Mucosa of descending colon (tissue), 3 donors: ENCODE data around the gene CYP21A2. TPM values are rescaled to one million over a fixed set of nuclear protein-coding genes. Genes with fewer than 3 reads are reported as not detected.
"Not testable (repeated sequence)": the region's sequence is repeated elsewhere in the genome, so short reads cannot be mapped to it uniquely, and the experiment has no call there.

Experiments
- ATAC-seq: fragments of 200-7000 bp; cut with Tn5 transposase; one replicate; pipeline ENCODE4 v1.9.1; 2020; ENCODE audit warnings: mild to moderate bottlenecking, moderate library complexity
- DNase-seq, 3 donors: peaks; one replicate each; pipeline ENCODE4 v3.0.0-alpha.2; 2020
- H3K36me3 ChIP-seq: fragments of 200-600 bp; one replicate; pipeline ENCODE4 v1.8.0; 2021; ENCODE audit warnings: low read depth, mild to moderate bottlenecking
- H3K4me1 ChIP-seq: fragments of 200-600 bp; one replicate; pipeline ENCODE4 v1.8.0; 2021; ENCODE audit warnings: low read depth, mild to moderate bottlenecking
- H3K4me3 ChIP-seq: fragments of 200-600 bp; one replicate; pipeline ENCODE4 v1.8.0; 2021; ENCODE audit warnings: mild to moderate bottlenecking
- H3K9me3 ChIP-seq: fragments of 200-600 bp; one replicate; pipeline ENCODE4 v1.8.0; 2021; ENCODE audit warnings: mild to moderate bottlenecking
- intact Hi-C, 2 donors: fragments of 100-400 bp; cut with DNase I in 1 of 2; cut with micrococcal nuclease in 1 of 2; formaldehyde crosslinking; loops; one replicate each; pipeline versions ENCODE4 v1.11.0 to v1.11.1; 2022; cut with DNase I, micrococcal nuclease
- total RNA-seq, 3 donors: library from RNA; stranded (reverse); fragmentation: NEBNext Ultra II Directional in 2 of 3; extraction: Animal tissue kit (Norgen Biotek cat#: 25700) in 2 of 3; gene quantifications; one replicate each; pipeline versions ENCODE4 v1.2.1 to v1.2.4, GENCODE V29; 2021 to 2023
- TF ChIP-seq, protein P1 (sequence below): fragments of 200-600 bp; IDR thresholded peaks from one replicate; pipeline ENCODE4 v1.8.0; 2022; ENCODE audit warnings: antibody characterized with exemption, mild to moderate bottlenecking
- donor health status: DM: no; HTN: no; CAD: no; lungs with moderate emphysema.
- donor health status: DM: no; HTN: no; CAD: no.
- donor health status: DM: no; HTN: yes; CAD: no.

CYP21A2 gene
- total RNA-seq, 3 donors from 2014 or later: 0.93 to 2.1 (median 0.94) TPM

- intact Hi-C loops: no loop called here
- no peak for ATAC-seq
Observed at GRCh38 chr6:32047539-32047854, 9.3 kb downstream of the CYP21A2 start.

DNA sequence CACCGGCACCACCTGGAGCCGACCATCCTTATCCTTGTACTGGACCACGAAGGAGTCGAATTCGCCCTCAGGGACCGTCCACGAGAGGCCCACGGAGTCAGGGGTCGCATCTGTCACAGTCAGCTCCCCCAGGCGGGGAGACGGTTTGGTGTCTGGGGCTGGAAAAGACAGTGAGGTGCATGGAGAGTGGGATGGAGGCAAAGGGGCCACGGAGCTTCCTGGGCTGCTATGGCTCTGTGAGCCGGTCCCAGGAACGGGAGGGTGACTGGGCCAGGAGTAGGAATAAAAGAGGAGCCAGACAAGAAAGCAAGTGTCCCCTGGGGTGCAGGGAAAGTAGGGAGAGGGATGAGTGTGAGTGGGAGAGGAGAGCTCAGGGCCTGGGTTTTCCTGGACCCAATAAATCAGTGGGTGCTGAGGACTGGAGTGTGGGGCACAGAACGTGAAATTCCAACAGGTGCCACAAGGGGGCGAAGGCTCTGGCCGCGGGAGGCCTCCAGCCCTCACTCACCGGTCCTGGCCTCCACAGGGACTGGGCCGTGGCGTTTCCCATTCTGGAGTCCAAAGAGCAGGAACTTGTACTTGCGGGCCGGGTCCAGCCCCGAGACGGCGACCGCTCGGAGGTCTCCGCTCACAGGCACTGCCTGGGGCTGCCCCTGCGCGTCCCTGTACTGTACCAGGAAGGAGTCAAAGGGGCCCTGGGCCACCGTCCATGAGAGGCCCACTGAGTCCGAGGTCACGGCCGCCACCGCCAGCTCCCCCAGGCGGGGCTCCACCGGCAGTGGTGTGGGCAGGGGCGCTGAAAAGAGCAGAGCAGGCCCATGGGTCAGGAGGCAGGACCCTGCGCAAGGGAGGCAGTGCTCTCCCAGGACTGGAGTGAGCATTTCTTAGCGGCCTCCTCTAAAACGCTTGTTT lies 9.9 kb downstream of the CYP21A2 start:
- no peaks in the 10 kb centered on the region for H3K36me3 ChIP-seq
- intact Hi-C loops: no loop called here
- H3K4me1 ChIP-seq: peaks cover 3% of the 10 kb centered on the region
- TF ChIP-seq, protein P1, sequence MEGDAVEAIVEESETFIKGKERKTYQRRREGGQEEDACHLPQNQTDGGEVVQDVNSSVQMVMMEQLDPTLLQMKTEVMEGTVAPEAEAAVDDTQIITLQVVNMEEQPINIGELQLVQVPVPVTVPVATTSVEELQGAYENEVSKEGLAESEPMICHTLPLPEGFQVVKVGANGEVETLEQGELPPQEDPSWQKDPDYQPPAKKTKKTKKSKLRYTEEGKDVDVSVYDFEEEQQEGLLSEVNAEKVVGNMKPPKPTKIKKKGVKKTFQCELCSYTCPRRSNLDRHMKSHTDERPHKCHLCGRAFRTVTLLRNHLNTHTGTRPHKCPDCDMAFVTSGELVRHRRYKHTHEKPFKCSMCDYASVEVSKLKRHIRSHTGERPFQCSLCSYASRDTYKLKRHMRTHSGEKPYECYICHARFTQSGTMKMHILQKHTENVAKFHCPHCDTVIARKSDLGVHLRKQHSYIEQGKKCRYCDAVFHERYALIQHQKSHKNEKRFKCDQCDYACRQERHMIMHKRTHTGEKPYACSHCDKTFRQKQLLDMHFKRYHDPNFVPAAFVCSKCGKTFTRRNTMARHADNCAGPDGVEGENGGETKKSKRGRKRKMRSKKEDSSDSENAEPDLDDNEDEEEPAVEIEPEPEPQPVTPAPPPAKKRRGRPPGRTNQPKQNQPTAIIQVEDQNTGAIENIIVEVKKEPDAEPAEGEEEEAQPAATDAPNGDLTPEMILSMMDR: peak; percentile 73
- peak; percentile 68 to 84 (median 78) for DNase-seq
- no peak overlapping the region for H3K4me3 ChIP-seq
- peak; percentile 86 for ATAC-seq
- no peaks in the 10 kb centered on the region for H3K9me3 ChIP-seq

More at GRCh38 chr6:32047539-32047854, 9.3 kb downstream of the CYP21A2 start:
- H3K36me3 ChIP-seq: no peaks in the 10 kb centered on the region
- no peak for DNase-seq
- H3K4me1 ChIP-seq: peaks cover 3% of the 10 kb centered on the region
- no peak overlapping the region for H3K4me3 ChIP-seq
- TF ChIP-seq, protein P1: no peak
- no peaks in the 10 kb centered on the region for H3K9me3 ChIP-seq

- intact Hi-C loops, H3K4me1 ChIP-seq, H3K4me3 ChIP-seq, ATAC-seq, H3K36me3 ChIP-seq, H3K9me3 ChIP-seq: not testable (repeated sequence)
- DNase-seq: peak in 1 of 3 donors; percentile 27
Observed at GRCh38 chr6:32049149-32049548, 10.9 kb downstream of the CYP21A2 start.

GRCh38 chr6:32049736-32050135 lies 11.5 kb downstream of the CYP21A2 start:
- intact Hi-C loops, H3K36me3 ChIP-seq, H3K4me3 ChIP-seq, H3K4me1 ChIP-seq, ATAC-seq, H3K9me3 ChIP-seq: not testable (repeated sequence)
- DNase-seq: peak in 1 of 3 donors; percentile 8

DNA sequence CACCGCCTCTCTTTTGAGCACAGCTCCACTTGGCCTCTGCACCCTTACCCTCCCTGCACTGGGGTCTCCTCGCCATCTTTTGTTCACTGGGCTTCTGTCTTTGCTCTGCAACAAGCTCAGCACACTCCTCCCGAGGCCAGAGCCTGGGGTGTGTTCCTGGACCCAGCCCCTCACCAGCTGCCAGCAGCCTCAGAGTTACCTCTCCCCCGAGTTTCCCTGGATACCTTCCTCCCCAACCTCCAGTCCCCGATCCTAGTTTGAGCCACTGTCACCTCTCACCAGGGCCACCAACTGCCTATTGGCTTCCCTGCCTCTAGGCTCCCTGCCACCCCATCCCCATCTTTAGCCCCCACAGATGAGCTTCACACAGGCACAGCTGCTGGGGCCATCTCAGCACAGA lies 12.3 kb downstream of the CYP21A2 start:
- Histone ChIP-seq H3K4me3 (no peak overlapping the region), H3K36me3 (no peaks in the 10 kb centered on the region), H3K9me3 (no peaks in the 10 kb centered on the region), H3K4me1 (peaks cover 3% of the 10 kb centered on the region)
- ATAC-seq (no peak), DNase-seq (no peak)
- intact Hi-C loops: no loop called here
- TF ChIP-seq, protein P1: no peak

DNA sequence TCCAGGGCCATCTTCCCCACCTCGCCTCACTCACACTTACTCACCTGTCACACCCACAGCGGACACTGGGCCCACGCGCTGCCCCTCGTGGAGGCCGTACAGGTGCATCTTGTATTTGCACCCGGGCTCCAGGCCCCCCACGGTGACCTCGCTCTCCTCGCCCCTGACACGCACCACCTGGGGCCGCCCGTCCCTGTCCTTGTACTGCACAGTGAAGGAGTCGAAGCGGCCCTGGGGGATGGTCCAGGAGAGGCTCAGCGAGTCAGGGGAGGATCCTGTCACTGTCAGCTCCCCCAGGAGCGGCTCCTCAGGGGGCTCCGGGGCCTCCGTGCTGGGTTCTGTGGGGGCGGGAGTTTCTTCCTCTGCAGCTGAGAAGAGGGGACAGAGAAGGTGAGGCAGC lies 14.4 kb downstream of the CYP21A2 start:
- DNase-seq, intact Hi-C loops, H3K4me3 ChIP-seq, H3K4me1 ChIP-seq, H3K9me3 ChIP-seq, ATAC-seq, H3K36me3 ChIP-seq: not testable (repeated sequence)

GRCh38 chr6:32053314-32053713 lies 15.1 kb downstream of the CYP21A2 start:
- intact Hi-C loops, H3K4me1 ChIP-seq, ATAC-seq, H3K36me3 ChIP-seq, H3K4me3 ChIP-seq, DNase-seq, H3K9me3 ChIP-seq: not testable (repeated sequence)

GRCh38 chr6:32055756-32056155 lies 17.5 kb downstream of the CYP21A2 start:
- DNase-seq, intact Hi-C loops: not testable (repeated sequence)

More at GRCh38 chr6:32055756-32056155, 17.5 kb downstream of the CYP21A2 start:
- not testable (repeated sequence) for H3K4me1 ChIP-seq, ATAC-seq, H3K4me3 ChIP-seq, H3K36me3 ChIP-seq, H3K9me3 ChIP-seq
